ENCODE results near the gene P3H2. TPM values are rescaled to one million over a fixed set of nuclear protein-coding genes. Genes with fewer than 3 reads are reported as not detected.

Gene P3H2
- total RNA-seq, 1 experiment from 2014 or later: 19.6 TPM

DNA sequence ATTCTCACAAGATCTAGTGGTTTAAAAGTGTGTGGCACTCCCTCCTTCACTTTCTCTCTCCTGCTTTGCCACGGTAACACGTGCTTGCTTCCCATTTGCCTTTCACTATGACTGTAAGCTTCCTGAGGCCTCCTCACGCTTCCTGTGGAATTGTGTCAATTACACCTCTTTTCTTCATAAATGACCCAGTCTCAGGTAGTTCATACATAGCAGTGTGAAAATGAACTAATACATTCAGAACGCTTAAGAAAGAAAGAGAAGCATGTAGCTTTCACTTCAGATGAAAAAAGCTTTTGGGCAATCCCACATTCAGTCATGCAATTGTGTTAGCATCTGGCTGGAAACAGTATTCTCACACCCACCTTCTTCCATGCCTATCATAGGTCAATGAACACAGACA is 24.4 kb downstream of the P3H2 start:
- no peaks in the 10 kb centered on the region for H3K36me3 ChIP-seq (ENCODE audit: insufficient read depth, low read length, poor library complexity, severe bottlenecking)
- no peak overlapping the region for H3K4me3 ChIP-seq (ENCODE audit: low read depth, low read length, poor library complexity, severe bottlenecking)
- TF ChIP-seq, protein P1, sequence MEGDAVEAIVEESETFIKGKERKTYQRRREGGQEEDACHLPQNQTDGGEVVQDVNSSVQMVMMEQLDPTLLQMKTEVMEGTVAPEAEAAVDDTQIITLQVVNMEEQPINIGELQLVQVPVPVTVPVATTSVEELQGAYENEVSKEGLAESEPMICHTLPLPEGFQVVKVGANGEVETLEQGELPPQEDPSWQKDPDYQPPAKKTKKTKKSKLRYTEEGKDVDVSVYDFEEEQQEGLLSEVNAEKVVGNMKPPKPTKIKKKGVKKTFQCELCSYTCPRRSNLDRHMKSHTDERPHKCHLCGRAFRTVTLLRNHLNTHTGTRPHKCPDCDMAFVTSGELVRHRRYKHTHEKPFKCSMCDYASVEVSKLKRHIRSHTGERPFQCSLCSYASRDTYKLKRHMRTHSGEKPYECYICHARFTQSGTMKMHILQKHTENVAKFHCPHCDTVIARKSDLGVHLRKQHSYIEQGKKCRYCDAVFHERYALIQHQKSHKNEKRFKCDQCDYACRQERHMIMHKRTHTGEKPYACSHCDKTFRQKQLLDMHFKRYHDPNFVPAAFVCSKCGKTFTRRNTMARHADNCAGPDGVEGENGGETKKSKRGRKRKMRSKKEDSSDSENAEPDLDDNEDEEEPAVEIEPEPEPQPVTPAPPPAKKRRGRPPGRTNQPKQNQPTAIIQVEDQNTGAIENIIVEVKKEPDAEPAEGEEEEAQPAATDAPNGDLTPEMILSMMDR (conservative IDR thresholded peaks at IDR 0.05; ENCODE audit: low read depth, low read length): no peak
- no peak for TF ChIP-seq EZH2 (IDR thresholded peaks at IDR 0.05; ENCODE audit: borderline replicate concordance, low read depth, low read length, poor library complexity, severe bottlenecking)
- DNase-seq (ENCODE audit: low spot score): no peak
- H3K27me3 ChIP-seq (replicated peaks; ENCODE audit: insufficient read depth, low read depth, low read length, poor library complexity): no peaks in the 10 kb centered on the region
- POLR2A ChIA-PET (ENCODE audit: low non-redundant PET): interaction anchor here (0.8 kb wide), 1 partner anchor 16 kb away, joined by 3 read pairs; no protein-coding TSS in a partner anchor
- H3K27ac ChIP-seq (ENCODE audit: low read depth, low read length, poor library complexity, severe bottlenecking): no peak overlapping the region
- no TSS peak for BruUV-seq (replicated peaks)
- H3K4me1 ChIP-seq (ENCODE audit: insufficient read depth, low read length, poor library complexity, severe bottlenecking): peaks cover 69% of the 10 kb centered on the region
- intact Hi-C loops (cut with micrococcal nuclease; ENCODE audit: unreplicated experiment): no loop called here
- CTCF ChIA-PET: no interaction called here
- no peaks in the 10 kb centered on the region for H3K9me3 ChIP-seq (ENCODE audit: low read depth, low read length, poor library complexity, severe bottlenecking)

DNA sequence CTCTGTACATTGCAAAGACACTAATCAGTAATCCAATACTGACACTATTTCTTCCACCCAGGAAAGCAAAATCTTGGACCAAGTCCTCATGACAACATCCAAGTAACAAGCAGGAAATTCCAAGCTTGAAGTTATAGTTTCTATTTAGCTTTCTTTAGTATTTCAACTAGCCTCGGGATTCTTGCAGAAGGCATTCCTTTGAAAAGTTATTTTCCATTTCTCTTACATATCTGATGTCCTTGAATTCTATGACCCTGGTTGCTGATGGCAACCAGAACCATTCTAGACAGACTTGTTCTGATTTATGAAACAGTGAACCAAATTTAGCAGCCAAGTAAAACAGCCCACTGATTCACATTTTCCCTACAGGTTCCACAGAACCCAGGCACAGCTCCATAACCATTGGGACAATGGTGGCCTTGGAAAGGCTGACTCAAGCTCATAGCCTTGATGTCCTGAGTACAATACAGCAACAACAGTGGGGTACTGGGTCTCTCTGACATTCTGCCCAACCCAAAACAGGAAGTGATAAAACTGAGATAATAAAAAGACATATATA is 26.5 kb downstream of the P3H2 start:
- ChIA-PET CTCF (no interaction called here), POLR2A (ENCODE audit: low non-redundant PET) (interaction anchor here (0.7 kb wide), 2 partner anchors 32 to 79 kb away, joined by 3 to 5 read pairs; no protein-coding TSS in a partner anchor)
- intact Hi-C loops (cut with micrococcal nuclease; ENCODE audit: unreplicated experiment): no loop called here
- no peak for DNase-seq (ENCODE audit: low spot score)
- Histone ChIP-seq H3K27ac (ENCODE audit: low read depth, low read length, poor library complexity, severe bottlenecking) (no peak overlapping the region), H3K4me1 (ENCODE audit: insufficient read depth, low read length, poor library complexity, severe bottlenecking) (peaks cover 58% of the 10 kb centered on the region), H3K9me3 (ENCODE audit: low read depth, low read length, poor library complexity, severe bottlenecking) (no peaks in the 10 kb centered on the region), H3K27me3 (replicated peaks; ENCODE audit: insufficient read depth, low read depth, low read length, poor library complexity) (no peaks in the 10 kb centered on the region), H3K36me3 (ENCODE audit: insufficient read depth, low read length, poor library complexity, severe bottlenecking) (no peaks in the 10 kb centered on the region), H3K4me3 (ENCODE audit: low read depth, low read length, poor library complexity, severe bottlenecking) (no peak overlapping the region)
- TF ChIP-seq EZH2 (IDR thresholded peaks at IDR 0.05; ENCODE audit: borderline replicate concordance, low read depth, low read length, poor library complexity, severe bottlenecking): no peak
- TF ChIP-seq, protein P1 (conservative IDR thresholded peaks at IDR 0.05; ENCODE audit: low read depth, low read length): no peak
- BruUV-seq (replicated peaks): no TSS peak

DNA sequence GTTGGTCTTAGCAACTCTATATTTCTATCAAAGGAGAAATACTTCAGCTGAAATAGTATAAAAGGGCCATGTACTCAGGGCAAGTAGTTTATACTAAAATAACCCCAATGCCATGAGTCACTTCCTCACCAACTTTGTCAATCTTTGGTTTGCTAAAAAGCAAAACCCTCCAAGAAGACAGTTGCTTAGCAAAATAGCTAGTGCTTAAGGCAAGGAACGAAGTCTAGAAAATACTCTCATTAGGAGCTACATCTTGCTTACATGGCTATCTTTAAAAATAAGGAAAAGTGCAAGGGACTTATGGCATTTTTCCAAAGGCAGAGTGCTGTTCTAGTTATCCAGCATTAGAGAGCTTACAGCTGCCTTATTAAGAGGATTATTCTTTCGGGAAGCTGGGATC is 28.4 kb downstream of the P3H2 start:
- no peak overlapping the region for H3K4me3 ChIP-seq (ENCODE audit: low read depth, low read length, poor library complexity, severe bottlenecking)
- peak; percentile 88 for DNase-seq (ENCODE audit: low spot score)
- H3K36me3 ChIP-seq (ENCODE audit: insufficient read depth, low read length, poor library complexity, severe bottlenecking): no peaks in the 10 kb centered on the region
- peak overlapping the region; percentile 41 for H3K27ac ChIP-seq (ENCODE audit: low read depth, low read length, poor library complexity, severe bottlenecking)
- TF ChIP-seq, protein P1 (conservative IDR thresholded peaks at IDR 0.05; ENCODE audit: low read depth, low read length): no peak
- TF ChIP-seq EZH2 (IDR thresholded peaks at IDR 0.05; ENCODE audit: borderline replicate concordance, low read depth, low read length, poor library complexity, severe bottlenecking): no peak
- ChIA-PET CTCF (interaction anchor here (0.6 to 1.2 kb wide), 3 partner anchors 9 to 28 kb away, joined by 3 to 4 read pairs (median 4); partner anchors contain the start of gene P3H2), POLR2A (ENCODE audit: low non-redundant PET) (interaction anchor here (0.6 to 0.8 kb wide), 2 partner anchors 12 to 29 kb away, joined by 3 read pairs; no protein-coding TSS in a partner anchor)
- no peaks in the 10 kb centered on the region for H3K9me3 ChIP-seq (ENCODE audit: low read depth, low read length, poor library complexity, severe bottlenecking)
- peaks cover 38% of the 10 kb centered on the region for H3K4me1 ChIP-seq (ENCODE audit: insufficient read depth, low read length, poor library complexity, severe bottlenecking)
- H3K27me3 ChIP-seq (replicated peaks; ENCODE audit: insufficient read depth, low read depth, low read length, poor library complexity): no peaks in the 10 kb centered on the region
- intact Hi-C loops (cut with micrococcal nuclease; ENCODE audit: unreplicated experiment): no loop called here
- BruUV-seq (replicated peaks): no TSS peak

Measured in A673 (cell line).